Endodermal cell (in vitro differentiated cells): ENCODE results near the gene PTPRN2. TPM values are rescaled to one million over a fixed set of nuclear protein-coding genes. Genes with fewer than 3 reads are reported as not detected.

Experiments used
- DNase-seq: peaks from one replicate; pipeline ENCODE4 v3.0.0-alpha.2; 2017
- H3K27ac ChIP-seq: 2 replicates; pipeline ENCODE4 v1.5.1; 2013; ENCODE audit warnings: mild to moderate bottlenecking, low read depth, low read length, moderate library complexity
- H3K27me3 ChIP-seq: 2 replicates; pipeline ENCODE4 v1.6.1; 2013; ENCODE audit warnings: mild to moderate bottlenecking, low read length, moderate library complexity; ENCODE audit not compliant: insufficient read depth, control insufficient read depth, poor library complexity, severe bottlenecking
- H3K36me3 ChIP-seq: 2 replicates; pipeline ENCODE4 v1.7.0; 2013; ENCODE audit warnings: mild to moderate bottlenecking, low read length, moderate library complexity; ENCODE audit not compliant: control insufficient read depth, insufficient read depth
- H3K4me1 ChIP-seq: one replicate; pipeline ENCODE4 v1.7.0; 2013; ENCODE audit warnings: low read length; ENCODE audit not compliant: control insufficient read depth, insufficient read depth
- H3K4me3 ChIP-seq: 2 replicates; pipeline ENCODE4 v1.5.1; 2013; ENCODE audit warnings: mild to moderate bottlenecking, low read length, moderate library complexity
- H3K9ac ChIP-seq: 2 replicates; pipeline ENCODE4 v1.6.1; 2013; ENCODE audit warnings: mild to moderate bottlenecking, low read length, moderate library complexity; ENCODE audit not compliant: poor library complexity, severe bottlenecking; ENCODE audit errors: extremely low read depth
- H3K9me3 ChIP-seq: 2 replicates; pipeline ENCODE4 v1.6.1; 2013; ENCODE audit warnings: mild to moderate bottlenecking, low read length, moderate library complexity; ENCODE audit not compliant: control insufficient read depth
- H3K27ac Mint-ChIP-seq: 2 replicates; pipeline ENCODE4 v1.8.0; 2020; ENCODE audit warnings: mixed read lengths
- H3K27me3 Mint-ChIP-seq: 2 replicates; pipeline ENCODE4 v1.8.0; 2021; ENCODE audit warnings: mild to moderate bottlenecking, mixed read lengths; ENCODE audit not compliant: insufficient read depth
- H3K36me3 Mint-ChIP-seq: 2 replicates; pipeline ENCODE4 v1.8.0; 2020; ENCODE audit warnings: low read depth, mixed read lengths
- H3K4me1 Mint-ChIP-seq: 2 replicates; pipeline ENCODE4 v1.8.0; 2020; ENCODE audit warnings: mixed read lengths
- H3K4me3 Mint-ChIP-seq: 2 replicates; pipeline ENCODE4 v1.8.0; 2020; ENCODE audit warnings: mild to moderate bottlenecking, moderate library complexity, mixed read lengths
- H3K9me3 Mint-ChIP-seq: 2 replicates; pipeline ENCODE4 v1.8.0; 2020; ENCODE audit warnings: mild to moderate bottlenecking, mixed read lengths
- WGBS, 2 experiments: methylation state at CpG; one replicate each; pipeline versions ENCODE4 v1.1.5 to v1.1.7; 2013; ENCODE audit warnings: missing lambda C conversion rate in 2 of 2, mixed read lengths in 1 of 2; ENCODE audit not compliant: insufficient coverage in 1 of 2, insufficient read length in 1 of 2; 5-methylcytosine and 5-hydroxymethylcytosine counted together
- total RNA-seq, 2 donors: library from RNA; stranded (reverse); fragmentation: NEBNext Ultra II Directional in 1 of 2; extraction: Animal tissue kit (Norgen Biotek cat#: 25700) in 1 of 2; gene quantifications; 2 replicates in 1 of 2; 3 replicates in 1 of 2; pipeline ENCODE4 v1.2.1, GENCODE V29; 2021
- TF ChIP-seq, protein P1 (sequence below): fragments of 200-600 bp; sonication (generic); conservative IDR thresholded peaks from 2 replicates; pipeline ENCODE4 v1.5.0; 2021; ENCODE audit warnings: antibody characterized with exemption, mild to moderate bottlenecking

The PTPRN2 gene
- total RNA-seq, 2 donors from 2014 or later, result 0.69 to 1.2 TPM

DNA sequence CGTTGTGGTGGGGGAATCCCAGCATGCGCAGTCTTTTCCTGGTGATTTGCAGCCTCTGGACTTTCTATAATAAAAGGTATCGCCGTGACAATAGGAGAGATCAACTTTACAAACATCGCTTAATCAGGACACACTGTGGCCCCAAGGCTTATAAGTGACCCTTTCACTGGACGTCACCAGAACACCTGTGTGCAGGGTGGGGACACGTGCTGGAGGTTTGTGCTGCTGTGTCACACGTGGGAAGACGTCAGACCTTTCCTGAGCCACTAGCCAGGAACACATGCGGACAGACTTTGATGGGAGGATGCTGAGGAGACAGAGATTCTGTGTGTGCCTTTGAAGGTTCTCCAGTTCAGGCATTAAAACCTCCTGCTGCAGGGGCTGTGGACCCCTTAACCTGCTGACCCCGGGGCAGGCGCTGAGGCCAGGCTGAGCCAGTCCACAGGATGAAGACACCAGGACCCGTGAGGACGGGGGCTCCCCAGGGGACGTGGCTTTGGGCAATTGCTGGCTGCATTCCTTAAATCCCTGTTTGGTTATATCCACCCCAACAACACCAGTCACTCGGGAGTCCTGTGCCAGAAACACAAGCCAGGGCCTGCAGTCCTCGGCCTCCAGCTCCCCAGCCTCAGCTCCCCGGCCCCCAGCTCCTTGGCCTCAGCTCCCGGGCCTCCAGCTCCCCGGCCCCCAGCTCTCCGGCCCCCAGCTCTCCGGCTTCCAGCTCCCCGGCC, 183.4 kb downstream of the PTPRN2 start:
- TF ChIP-seq, protein P1, sequence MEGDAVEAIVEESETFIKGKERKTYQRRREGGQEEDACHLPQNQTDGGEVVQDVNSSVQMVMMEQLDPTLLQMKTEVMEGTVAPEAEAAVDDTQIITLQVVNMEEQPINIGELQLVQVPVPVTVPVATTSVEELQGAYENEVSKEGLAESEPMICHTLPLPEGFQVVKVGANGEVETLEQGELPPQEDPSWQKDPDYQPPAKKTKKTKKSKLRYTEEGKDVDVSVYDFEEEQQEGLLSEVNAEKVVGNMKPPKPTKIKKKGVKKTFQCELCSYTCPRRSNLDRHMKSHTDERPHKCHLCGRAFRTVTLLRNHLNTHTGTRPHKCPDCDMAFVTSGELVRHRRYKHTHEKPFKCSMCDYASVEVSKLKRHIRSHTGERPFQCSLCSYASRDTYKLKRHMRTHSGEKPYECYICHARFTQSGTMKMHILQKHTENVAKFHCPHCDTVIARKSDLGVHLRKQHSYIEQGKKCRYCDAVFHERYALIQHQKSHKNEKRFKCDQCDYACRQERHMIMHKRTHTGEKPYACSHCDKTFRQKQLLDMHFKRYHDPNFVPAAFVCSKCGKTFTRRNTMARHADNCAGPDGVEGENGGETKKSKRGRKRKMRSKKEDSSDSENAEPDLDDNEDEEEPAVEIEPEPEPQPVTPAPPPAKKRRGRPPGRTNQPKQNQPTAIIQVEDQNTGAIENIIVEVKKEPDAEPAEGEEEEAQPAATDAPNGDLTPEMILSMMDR, result no peak
- Histone ChIP-seq H3K9ac (no peak overlapping the region), H3K27me3 (no peaks in the 10 kb centered on the region), H3K4me1 (no peaks in the 10 kb centered on the region), H3K27ac (no peak overlapping the region), H3K4me3 (no peak overlapping the region), H3K9me3 (peaks cover 81% of the 10 kb centered on the region), H3K36me3 (no peaks in the 10 kb centered on the region)
- no peaks in the 10 kb centered on the region for H3K9me3 Mint-ChIP-seq
- DNase-seq, result no peak
- H3K27ac Mint-ChIP-seq, result no peak overlapping the region
- H3K4me1 Mint-ChIP-seq, result peaks cover 2% of the 10 kb centered on the region
- 72 to 87% methylated on average over 15 to 23 of the region's 23 CpGs for WGBS, 2 experiments
- H3K27me3 Mint-ChIP-seq, result no peaks in the 10 kb centered on the region
- no peak overlapping the region for H3K4me3 Mint-ChIP-seq
- no peaks in the 10 kb centered on the region for H3K36me3 Mint-ChIP-seq

GRCh38 chr7:158403013-158403821, 184.4 kb downstream of the PTPRN2 start:
- no peaks in the 10 kb centered on the region for H3K27me3 ChIP-seq
- no peak for DNase-seq
- H3K27ac Mint-ChIP-seq, result no peak overlapping the region
- H3K9me3 ChIP-seq, result peaks cover 81% of the 10 kb centered on the region
- 67 to 73% methylated on average over 10 to 21 of the region's 21 CpGs for WGBS, 2 experiments
- no peaks in the 10 kb centered on the region for H3K36me3 ChIP-seq
- H3K27me3 Mint-ChIP-seq, result no peaks in the 10 kb centered on the region
- H3K36me3 Mint-ChIP-seq, result no peaks in the 10 kb centered on the region
- H3K9ac ChIP-seq, result no peak overlapping the region
- peaks cover 2% of the 10 kb centered on the region for H3K4me1 Mint-ChIP-seq
- TF ChIP-seq, protein P1, result no peak
- H3K4me3 ChIP-seq, result no peak overlapping the region
- no peak overlapping the region for H3K4me3 Mint-ChIP-seq
- no peaks in the 10 kb centered on the region for H3K9me3 Mint-ChIP-seq
- no peak overlapping the region for H3K27ac ChIP-seq
- H3K4me1 ChIP-seq, result no peaks in the 10 kb centered on the region

DNA sequence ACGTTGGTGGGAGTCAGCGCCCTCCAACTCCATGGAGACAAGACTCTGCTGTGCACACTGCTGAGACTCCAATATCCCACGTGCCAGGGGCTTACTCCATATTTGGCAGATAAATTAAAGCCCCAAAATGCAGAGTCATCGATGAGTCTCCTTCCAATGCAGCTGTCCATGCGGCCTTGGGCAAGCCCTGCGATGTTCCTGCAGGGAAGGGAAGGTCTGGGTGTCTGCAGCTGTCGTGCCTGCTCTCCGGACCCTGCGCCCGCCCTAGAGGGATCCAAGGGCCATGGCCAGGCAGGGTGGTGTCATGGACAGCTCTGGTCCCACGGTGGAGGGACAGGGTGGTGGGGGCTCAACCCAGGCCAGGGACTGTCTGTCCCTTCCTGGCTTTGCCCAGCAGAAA, 185.2 kb downstream of the PTPRN2 start:
- H3K27me3 Mint-ChIP-seq, result no peaks in the 10 kb centered on the region
- peaks cover 2% of the 10 kb centered on the region for H3K4me1 Mint-ChIP-seq
- H3K36me3 ChIP-seq, result no peaks in the 10 kb centered on the region
- no peaks in the 10 kb centered on the region for H3K36me3 Mint-ChIP-seq
- H3K4me3 ChIP-seq, result no peak overlapping the region
- DNase-seq, result no peak
- no peak overlapping the region for H3K27ac Mint-ChIP-seq
- WGBS, 2 experiments, result 62% methylated on average over 8 to 11 of the region's 11 CpGs
- H3K27me3 ChIP-seq, result no peaks in the 10 kb centered on the region
- H3K9ac ChIP-seq, result no peak overlapping the region
- no peaks in the 10 kb centered on the region for H3K9me3 Mint-ChIP-seq
- peaks cover 81% of the 10 kb centered on the region for H3K9me3 ChIP-seq
- H3K4me1 ChIP-seq, result no peaks in the 10 kb centered on the region
- TF ChIP-seq, protein P1, result no peak
- H3K27ac ChIP-seq, result no peak overlapping the region
- H3K4me3 Mint-ChIP-seq, result no peak overlapping the region
